ENCODE results near the gene COL19A1.

- TF ChIP-seq CTCF (optimal IDR thresholded peaks at IDR 0.05 in 1 of 3, IDR thresholded peaks at IDR 0.05 in 1 of 3, conservative IDR thresholded peaks at IDR 0.05 in 1 of 3; ENCODE audit: extremely low read depth in 1 of 3, insufficient read depth in 2 of 3, low read length in 3 of 3) (no peak), EZH2 (IDR thresholded peaks at IDR 0.05; ENCODE audit: low read length) (no peak)
Measured at GRCh38 chr6:70136996-70137395, 270.6 kb downstream of the COL19A1 start.

All from keratinocyte (primary cell).